ENCODE measurements around the gene KCNC1.

- TF ChIP-seq ZSCAN9 (CRISPR knock-in tag; IDR thresholded peaks at IDR 0.05; ENCODE audit: borderline replicate concordance) (no peak), MEF2D (CRISPR knock-in tag; IDR thresholded peaks at IDR 0.05) (no peak)
These were observed 49.3 kb downstream of the KCNC1 start for GRCh38 chr11:17783878-17784277.

All from HepG2 (cell line).